ENCODE data around the gene FAM171A1.

DNA sequence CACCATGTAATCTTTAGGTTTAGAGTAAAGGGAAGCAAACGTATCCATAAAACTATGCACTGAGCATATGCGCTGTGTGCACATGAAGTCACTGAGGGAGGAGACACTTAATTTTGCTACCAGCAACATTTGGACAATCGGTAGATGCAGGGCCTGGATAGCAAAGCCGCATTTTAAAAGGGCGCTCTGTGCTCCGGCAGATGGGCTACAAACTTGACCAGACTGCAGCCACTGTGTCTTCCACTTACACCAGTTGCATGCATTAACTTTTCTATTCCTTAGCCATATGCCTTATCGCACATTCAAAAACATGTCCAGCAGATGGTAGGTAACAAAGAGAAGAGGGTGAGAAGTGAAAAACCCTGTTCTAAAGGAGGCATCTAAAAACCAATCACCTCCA lies 18.3 kb downstream of the FAM171A1 start:
- TF ChIP-seq, protein P1, sequence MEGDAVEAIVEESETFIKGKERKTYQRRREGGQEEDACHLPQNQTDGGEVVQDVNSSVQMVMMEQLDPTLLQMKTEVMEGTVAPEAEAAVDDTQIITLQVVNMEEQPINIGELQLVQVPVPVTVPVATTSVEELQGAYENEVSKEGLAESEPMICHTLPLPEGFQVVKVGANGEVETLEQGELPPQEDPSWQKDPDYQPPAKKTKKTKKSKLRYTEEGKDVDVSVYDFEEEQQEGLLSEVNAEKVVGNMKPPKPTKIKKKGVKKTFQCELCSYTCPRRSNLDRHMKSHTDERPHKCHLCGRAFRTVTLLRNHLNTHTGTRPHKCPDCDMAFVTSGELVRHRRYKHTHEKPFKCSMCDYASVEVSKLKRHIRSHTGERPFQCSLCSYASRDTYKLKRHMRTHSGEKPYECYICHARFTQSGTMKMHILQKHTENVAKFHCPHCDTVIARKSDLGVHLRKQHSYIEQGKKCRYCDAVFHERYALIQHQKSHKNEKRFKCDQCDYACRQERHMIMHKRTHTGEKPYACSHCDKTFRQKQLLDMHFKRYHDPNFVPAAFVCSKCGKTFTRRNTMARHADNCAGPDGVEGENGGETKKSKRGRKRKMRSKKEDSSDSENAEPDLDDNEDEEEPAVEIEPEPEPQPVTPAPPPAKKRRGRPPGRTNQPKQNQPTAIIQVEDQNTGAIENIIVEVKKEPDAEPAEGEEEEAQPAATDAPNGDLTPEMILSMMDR (conservative IDR thresholded peaks at IDR 0.05; ENCODE audit: low read depth, low read length), result no peak
- TF ChIP-seq EZH2 (IDR thresholded peaks at IDR 0.05; ENCODE audit: borderline replicate concordance, low read depth, low read length, poor library complexity, severe bottlenecking), result no peak
